ENCODE measurements around the gene JAG1.
A peak's percentile ranks its signal among the peaks of the same experiment; 100 is the strongest.

JAG1 gene

DNA sequence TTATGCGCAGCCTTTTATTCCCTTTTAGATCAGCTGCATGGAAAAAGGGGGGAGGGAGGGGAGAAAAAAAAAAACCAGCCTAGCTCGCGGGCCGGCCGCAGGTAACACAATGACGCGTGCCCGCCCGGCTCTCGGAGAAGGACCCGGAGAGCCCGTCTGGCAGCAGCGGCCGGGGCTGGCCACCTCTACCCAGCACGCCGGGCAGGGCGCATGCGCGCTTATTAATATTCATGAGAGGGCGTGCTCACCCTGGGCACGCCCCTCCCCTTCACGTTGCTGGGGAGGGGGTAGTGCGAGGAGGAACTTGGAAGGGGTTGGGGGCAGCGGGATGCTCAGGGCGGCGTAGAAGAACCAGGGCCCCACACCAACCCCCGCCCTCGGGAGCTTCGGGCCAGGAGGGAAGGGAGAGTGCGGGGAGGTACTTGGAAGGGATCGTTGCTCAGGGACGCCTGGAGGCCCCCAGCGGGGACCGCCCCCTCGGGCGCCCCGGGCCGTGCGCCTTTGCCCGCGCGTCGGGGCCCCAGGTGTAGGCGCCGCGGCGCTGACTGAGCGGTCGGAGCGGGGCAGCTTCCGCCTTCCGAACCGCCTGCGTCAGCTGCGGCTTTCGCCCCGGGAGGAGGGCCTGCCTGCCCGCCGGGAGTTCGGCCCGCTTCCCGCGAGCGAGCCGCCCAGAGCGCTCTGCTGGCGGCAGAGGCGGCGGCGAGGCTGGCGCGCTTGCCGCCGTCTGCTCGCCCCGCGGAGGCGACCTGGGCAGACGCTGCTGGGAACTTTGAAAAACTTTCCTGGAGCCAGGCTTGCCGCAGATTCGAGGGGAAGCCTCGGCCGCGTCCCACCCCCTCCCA, at the start of gene JAG1:
JAG1 (minus strand) TSS at position 158 of the 842 bp plus-strand sequence. CDS start 469 bp downstream, outside the sequence.
- DNase-seq (ENCODE audit: low read depth in 2 of 2) = peak in 1 of 2 donors; percentile 32

GRCh38 chr20:10721976-10722375, 48.2 kb upstream of the JAG1 start:
- DNase-seq (ENCODE audit: low read depth in 2 of 2) = no peak

GRCh38 chr20:10721137-10721896, 47.5 kb upstream of the JAG1 start:
- DNase-seq (ENCODE audit: low read depth in 2 of 2) = no peak

DNA sequence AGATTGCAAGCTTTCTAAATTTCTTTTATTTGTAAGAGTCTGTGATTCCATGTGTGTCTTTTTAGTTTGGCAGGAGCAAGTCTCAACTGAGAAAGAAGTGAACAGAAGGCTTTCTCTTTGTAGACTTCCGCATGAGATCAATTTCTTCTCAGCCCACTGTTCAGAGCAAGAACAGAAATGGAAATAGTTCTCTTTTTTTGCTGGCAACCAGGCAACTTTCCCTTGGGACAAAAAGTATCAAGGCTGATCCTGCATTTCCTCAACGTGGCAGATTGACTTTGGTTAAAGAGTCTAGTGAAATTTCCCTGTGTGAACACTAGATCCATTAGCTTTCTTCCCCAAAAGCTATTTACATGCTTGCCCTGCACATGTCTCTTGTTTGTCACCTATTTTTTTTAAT, 46.8 kb upstream of the JAG1 start:
- no peak for DNase-seq (ENCODE audit: low read depth in 2 of 2)

DNA sequence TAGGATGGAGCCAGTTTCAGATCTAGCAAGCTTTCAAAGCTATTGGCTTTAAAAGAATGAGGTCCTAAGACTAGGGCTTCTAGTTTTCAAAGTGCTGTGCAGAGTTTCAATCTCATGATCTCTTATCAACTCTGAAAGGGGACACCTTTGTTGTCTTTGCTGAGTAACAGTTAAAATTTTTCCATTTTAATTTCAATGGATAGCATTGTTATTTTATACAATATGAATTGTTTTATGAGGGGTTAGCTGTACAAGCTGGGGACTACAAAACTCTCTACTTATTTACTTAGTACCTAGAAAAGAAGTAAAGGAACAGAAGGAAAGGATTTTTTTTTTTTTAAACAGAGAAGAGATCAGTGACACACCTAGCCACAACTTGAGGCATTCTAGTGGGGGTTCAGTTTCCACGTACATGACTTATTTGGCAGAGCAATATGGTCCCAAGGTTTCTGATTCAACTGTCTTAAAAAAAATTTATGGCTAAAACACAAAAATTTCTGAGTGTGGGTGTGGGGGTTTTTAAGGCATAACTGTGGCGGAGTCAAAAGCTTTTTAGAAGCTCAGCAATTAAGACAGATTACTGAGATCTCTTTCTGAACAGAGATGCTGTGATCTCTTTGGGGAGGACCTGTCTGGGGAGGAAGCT, 46.1 kb upstream of the JAG1 start:
- DNase-seq (ENCODE audit: low read depth in 2 of 2) = no peak

DNA sequence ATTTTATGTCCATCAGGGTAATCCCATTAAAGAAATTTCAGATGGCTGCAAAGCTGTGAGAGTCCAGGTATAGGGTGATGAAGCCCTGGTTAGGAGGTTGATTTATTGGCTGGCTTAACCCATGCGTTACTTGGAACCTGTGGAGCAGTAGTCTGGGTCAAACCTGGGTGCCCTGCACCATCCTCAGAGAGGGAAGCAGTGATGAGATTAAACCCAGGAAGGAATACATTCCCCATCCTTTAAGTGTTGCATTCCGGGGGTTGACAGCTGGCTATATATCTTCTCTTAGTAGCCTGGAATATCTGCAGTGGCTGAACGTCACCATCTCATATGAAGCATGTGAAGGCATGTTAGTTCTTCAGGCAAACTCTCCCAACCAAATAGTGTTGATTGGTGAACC, 44.9 kb upstream of the JAG1 start:
- DNase-seq (ENCODE audit: low read depth in 2 of 2) = no peak

- no peak for DNase-seq (ENCODE audit: low read depth in 2 of 2)
Measured at GRCh38 chr20:10716855-10717254, 43.1 kb upstream of the JAG1 start.

GRCh38 chr20:10715035-10715434, 41.2 kb upstream of the JAG1 start:
- no peak for DNase-seq (ENCODE audit: low read depth in 2 of 2)

- no peak for DNase-seq (ENCODE audit: low read depth in 2 of 2)
Measured at GRCh38 chr20:10714236-10714975, 40.6 kb upstream of the JAG1 start.

GRCh38 chr20:10713161-10713560, 39.4 kb upstream of the JAG1 start:
- no peak for DNase-seq (ENCODE audit: low read depth in 2 of 2)

DNA sequence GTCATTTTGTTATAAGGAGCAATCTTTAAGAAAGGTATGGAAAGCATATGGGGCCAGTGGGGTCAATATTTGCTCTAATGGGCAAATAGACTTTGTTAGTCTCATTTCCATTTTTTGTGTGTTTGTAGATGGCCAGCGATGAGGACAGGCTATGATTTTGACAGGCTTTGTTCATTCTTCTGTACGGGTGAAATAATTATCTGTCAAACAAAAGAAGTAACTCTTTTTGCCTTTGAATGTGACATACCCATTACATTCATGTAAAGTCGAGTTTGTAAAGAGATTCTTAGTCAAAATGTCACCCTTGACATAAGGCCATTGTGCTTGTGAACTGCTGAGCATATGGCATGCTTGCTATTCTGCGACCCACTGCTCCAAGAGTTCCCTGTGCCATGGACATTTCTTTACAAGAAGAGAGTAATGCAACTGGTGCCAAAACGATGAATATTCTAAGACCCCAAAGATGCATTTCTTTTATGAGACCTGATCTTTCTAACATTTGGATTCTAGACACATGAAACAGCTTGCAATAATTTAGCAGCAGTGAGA, 38.2 kb upstream of the JAG1 start:
- DNase-seq (ENCODE audit: low read depth in 2 of 2) = no peak

DNA sequence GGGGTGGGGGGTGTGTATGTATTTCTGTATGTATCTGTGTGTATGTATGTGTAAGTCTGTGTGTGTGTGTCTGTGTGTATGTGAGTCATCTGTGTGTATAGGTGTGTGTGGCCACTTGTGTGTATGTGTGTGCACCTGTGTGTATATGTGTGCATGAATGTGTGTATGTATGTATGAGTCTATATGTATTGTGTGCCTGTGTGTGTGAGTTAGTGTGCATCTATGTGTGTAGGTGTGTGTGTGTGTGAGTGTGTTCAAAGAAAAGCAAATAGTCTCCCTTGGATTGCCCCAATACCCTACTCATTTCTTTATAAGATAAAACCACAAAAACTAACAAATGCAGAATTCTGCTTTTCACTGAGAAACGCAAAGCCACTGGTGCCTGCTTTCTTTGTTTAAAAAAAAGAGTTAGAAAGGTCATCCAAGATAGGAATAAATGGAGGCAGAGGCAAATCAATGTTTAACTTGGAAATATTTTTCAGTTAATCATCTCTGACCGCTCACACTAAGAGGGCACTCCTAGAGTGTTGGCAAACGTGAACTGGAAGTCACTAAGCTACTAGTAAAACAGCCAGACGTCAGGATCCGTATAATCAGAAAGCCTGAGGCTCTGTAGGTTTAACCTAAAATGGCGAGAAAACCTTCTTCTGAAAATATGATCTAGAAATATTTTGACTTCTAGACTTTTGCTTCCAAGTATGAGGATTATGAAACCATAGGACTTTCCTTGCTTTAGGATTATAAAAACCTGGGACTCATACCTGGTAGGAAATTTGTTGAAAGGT, 37.4 kb upstream of the JAG1 start:
- no peak for DNase-seq (ENCODE audit: low read depth in 2 of 2)

- DNase-seq (ENCODE audit: low read depth in 2 of 2) = no peak
Measured at GRCh38 chr20:10709916-10710315, 36.1 kb upstream of the JAG1 start.

DNA sequence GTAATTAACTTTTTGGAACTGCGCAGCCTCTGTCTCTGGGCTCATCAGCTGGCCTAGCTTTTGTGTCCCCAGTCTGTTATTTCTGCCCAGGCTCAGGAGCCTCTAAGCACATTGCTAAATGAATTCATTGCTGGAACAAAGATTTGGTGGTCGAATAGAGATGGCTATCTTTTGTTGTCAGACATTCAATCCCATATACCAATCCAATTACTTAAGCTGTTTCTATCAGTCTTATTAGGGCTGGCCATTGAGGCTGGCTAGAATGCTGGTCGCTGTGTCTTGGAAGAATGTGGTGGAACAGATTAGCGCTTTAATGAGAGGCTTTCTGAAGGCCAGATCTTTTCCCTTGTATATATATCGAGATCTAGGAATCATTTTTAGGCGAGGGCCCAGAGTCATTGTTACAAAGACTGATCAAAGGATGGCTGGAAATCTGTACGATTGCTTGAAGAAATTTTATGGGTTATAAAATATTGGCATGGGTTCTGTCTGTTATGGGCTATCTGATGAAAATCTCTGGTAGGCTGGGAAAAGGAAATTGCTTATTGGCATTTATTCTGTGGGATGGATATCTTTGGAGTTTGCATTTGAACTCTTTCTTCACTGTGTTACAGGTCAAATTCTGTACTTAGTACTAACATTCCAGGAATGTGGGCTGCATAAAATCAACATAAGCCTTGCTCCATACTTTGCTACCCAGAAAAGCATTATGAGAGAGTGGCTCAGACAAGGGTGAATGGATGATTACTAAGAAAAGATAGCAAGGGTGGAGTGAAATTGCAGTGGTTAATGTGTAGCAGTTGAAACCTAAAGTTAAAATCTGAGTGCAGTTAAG, 34.8 kb upstream of the JAG1 start:
- no peak for DNase-seq (ENCODE audit: low read depth in 2 of 2)

DNA sequence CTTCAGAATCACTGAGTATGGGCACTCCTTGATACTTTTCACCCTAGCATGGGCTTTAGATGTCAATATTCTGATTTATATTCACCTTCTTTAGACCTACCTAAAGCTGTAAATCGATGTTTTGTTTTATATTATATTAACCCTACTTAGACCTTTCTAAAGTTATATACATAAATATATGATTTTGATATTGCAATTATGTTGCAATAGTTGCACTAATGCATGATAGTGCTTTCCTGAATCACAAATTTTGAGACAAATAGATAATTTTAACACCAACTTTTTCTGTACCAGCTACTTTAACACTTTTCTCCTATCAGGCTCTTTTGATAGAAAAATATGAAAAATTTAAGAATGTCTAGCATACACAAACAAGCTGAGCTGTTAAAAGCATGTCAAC, 34.0 kb upstream of the JAG1 start:
- DNase-seq (ENCODE audit: low read depth in 2 of 2) = no peak

GRCh38 chr20:10707068-10707467, 33.3 kb upstream of the JAG1 start:
- DNase-seq (ENCODE audit: low read depth in 2 of 2) = no peak

DNA sequence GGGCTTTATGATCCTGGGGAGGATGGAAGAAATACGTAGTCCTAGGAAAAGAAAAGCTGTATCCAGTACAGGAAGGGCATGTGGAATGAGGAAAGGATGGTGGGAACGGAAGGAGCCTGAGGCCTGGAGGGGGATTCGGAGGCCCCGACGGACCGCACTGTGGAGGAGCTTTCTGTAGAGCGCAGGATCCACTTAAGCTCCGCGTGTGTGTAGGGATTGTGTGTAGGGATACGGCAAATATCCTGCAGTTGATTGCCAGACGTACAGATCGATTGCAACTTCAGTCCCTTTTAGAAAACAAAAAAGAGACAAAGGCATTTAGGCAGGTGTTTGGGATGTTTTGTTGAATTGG, 32.6 kb upstream of the JAG1 start:
- no peak for DNase-seq (ENCODE audit: low read depth in 2 of 2)

DNA sequence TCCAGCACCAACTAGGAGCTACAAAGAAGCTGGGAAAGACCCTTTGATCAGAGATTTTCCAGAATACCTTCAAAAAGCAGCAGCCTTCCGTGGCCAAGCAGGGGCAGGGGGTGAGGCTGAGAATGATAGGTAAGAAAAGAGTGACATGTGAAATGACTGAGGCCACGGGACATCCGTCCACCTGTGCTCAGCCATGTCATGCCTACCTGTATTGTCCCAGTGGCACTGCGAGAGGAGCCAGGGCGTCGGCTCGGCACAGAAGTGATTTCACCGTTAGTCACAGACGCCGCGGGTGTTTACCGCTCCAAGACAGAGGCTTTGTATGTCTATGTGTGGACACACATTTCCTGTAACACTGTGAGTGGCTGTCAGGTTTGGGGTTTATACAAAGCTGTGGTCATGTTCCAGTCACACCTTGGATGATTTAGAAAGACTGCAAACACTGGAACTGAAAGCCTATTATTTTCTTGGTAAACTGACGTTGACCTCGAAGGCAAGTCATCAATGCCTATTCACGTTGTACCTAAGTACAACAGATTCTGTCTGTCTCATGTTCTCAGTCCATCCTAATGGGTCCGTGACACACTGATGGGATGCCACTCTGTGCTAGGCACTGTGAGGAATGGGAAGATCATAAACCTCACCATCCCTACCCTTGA, 32.1 kb upstream of the JAG1 start:
- DNase-seq (ENCODE audit: low read depth in 2 of 2) = no peak

DNA sequence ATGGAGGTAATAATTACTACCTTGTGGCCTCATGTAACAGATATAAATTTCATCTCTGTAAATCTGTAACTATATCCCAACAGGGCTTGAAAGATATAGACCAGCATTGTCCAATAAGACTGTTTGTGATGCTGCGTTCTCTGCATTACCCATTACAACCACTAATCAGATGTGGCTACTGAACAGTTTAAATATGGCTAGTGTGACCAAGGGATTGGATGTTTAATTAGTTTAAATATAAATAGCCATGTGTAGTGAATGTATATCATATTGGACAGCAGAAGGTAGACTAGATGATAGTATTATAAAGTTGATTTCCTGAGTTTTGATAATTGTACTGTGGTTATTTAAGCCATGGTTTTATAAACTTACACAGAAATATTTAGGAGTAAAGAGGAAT, 27.8 kb upstream of the JAG1 start:
- DNase-seq (ENCODE audit: low read depth in 2 of 2) = no peak
